VCaP (cell line): Measurements from ENCODE around the gene AFAP1L1.

ENCODE experiments used
- H3K27ac ChIP-seq: fragments of 450-650 bp; 2 replicates; pipeline ENCODE4 v1.5.1; 2017
- TF ChIP-seq, protein P1 (sequence below): fragments of 450-650 bp; conservative IDR thresholded peaks from 2 replicates; pipeline ENCODE4 v1.5.1; 2017; ENCODE audit warnings: mild to moderate bottlenecking, moderate library complexity

The AFAP1L1 gene

DNA sequence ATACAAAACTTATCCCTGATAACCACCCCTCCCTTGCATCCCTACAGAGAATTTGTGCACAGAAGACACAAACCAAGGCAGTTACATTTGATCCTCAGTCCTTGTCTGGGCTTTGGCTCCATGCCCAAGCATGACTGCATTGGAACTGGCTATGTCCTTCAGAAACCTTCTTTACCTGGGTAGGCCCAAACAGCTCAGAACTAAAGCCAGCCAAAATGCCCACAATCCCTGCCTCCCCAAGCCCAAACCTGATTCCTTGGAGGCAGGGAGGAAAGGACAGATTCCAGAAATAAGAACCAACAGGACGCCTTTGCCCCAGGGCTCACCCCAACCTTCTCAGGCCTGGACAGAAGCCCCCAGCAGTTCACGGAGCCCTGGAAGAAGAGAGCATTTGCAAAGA lies 99.2 kb downstream of the AFAP1L1 start:
- TF ChIP-seq, protein P1, sequence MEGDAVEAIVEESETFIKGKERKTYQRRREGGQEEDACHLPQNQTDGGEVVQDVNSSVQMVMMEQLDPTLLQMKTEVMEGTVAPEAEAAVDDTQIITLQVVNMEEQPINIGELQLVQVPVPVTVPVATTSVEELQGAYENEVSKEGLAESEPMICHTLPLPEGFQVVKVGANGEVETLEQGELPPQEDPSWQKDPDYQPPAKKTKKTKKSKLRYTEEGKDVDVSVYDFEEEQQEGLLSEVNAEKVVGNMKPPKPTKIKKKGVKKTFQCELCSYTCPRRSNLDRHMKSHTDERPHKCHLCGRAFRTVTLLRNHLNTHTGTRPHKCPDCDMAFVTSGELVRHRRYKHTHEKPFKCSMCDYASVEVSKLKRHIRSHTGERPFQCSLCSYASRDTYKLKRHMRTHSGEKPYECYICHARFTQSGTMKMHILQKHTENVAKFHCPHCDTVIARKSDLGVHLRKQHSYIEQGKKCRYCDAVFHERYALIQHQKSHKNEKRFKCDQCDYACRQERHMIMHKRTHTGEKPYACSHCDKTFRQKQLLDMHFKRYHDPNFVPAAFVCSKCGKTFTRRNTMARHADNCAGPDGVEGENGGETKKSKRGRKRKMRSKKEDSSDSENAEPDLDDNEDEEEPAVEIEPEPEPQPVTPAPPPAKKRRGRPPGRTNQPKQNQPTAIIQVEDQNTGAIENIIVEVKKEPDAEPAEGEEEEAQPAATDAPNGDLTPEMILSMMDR = no peak
- H3K27ac ChIP-seq = no peak overlapping the region

GRCh38 chr5:149371296-149371962 lies 99.8 kb downstream of the AFAP1L1 start:
- TF ChIP-seq, protein P1 = peak; percentile 89
- H3K27ac ChIP-seq = no peak overlapping the region

- TF ChIP-seq, protein P1 = no peak
These were observed 100.6 kb downstream of the AFAP1L1 start for GRCh38 chr5:149372076-149372795.

DNA sequence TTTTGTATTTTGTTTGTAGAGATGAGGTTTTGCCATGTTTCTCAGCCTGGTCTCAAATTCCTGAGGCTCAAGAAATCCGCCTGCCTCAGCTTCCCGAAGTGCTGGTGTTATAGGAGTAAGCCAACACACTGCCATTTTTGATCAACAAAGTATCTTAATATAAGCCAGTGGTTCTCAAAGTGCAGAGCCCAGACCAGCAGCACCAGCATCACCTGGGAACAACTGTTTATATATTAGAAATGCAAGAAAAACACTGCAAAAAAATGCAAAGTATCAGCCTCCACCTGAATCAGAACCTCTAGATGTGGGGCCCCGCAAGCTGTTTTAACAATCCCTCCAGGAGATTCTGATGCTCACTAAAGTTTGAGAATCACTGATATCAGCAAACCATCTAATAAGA lies 101.3 kb downstream of the AFAP1L1 start:
- TF ChIP-seq, protein P1 = no peak
- H3K27ac ChIP-seq = no peak overlapping the region

More at GRCh38 chr5:149372076-149372795, 100.6 kb downstream of the AFAP1L1 start:
- no peak overlapping the region for H3K27ac ChIP-seq

- TF ChIP-seq, protein P1 = no peak
- no peak overlapping the region for H3K27ac ChIP-seq
These were observed 102.6 kb downstream of the AFAP1L1 start for GRCh38 chr5:149374303-149374702.

GRCh38 chr5:149374801-149375200 lies 103.1 kb downstream of the AFAP1L1 start:
- TF ChIP-seq, protein P1 = no peak
- H3K27ac ChIP-seq = no peak overlapping the region

GRCh38 chr5:149375434-149375833 lies 103.8 kb downstream of the AFAP1L1 start:
- TF ChIP-seq, protein P1 = no peak
- no peak overlapping the region for H3K27ac ChIP-seq
